ENCODE results near the gene DNASE1L2. TPM values are rescaled to one million over a fixed set of nuclear protein-coding genes. Genes with fewer than 3 reads are reported as not detected.

Gene DNASE1L2, protein sequence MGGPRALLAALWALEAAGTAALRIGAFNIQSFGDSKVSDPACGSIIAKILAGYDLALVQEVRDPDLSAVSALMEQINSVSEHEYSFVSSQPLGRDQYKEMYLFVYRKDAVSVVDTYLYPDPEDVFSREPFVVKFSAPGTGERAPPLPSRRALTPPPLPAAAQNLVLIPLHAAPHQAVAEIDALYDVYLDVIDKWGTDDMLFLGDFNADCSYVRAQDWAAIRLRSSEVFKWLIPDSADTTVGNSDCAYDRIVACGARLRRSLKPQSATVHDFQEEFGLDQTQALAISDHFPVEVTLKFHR
- total RNA-seq (2014; rRNA removed; shearing (Covaris generic)): 1.4 TPM in 2 replicates

DNA sequence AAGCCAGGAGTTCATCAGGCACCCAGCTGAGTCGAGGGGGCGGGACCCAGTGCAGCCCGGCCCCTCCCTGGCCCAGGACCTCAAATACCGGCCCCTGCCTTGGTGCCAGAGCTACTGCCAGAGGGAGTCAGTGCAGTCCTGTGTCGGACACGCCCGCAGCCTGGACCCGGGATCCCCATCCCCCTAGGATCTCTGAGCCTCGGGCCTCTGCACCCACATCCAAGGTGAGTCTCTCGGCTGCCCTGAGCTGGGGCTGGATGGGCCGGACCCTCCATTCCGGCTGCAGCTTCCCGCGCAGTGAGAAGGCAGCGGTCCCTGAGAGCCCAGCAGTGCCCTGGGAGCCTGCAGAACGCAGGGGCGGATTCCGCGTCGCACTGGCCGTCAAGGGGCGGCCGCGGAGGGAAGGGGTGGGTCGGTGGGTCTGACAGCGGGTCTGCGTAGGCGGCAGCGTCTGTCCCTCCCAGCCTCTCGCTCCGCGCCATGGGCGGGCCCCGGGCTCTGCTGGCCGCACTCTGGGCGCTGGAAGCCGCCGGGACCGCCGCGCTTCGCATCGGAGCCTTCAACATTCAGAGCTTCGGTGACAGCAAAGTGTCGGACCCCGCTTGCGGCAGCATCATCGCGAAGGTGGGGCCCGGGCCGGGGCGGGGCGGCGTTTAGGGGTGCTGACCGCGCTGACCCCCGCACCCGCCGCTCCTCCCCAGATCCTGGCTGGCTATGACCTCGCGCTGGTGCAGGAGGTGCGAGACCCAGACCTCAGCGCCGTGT, at the start of gene DNASE1L2:
DNASE1L2 (plus strand) TSS at position 108 of the 765 bp plus-strand sequence; CDS start at position 481, 373 bp downstream.
- peak in 1 of 2 experiments; percentile 51 for DNase-seq (ENCODE audit: low read depth in 1 of 2, low spot score in 2 of 2)

DNA sequence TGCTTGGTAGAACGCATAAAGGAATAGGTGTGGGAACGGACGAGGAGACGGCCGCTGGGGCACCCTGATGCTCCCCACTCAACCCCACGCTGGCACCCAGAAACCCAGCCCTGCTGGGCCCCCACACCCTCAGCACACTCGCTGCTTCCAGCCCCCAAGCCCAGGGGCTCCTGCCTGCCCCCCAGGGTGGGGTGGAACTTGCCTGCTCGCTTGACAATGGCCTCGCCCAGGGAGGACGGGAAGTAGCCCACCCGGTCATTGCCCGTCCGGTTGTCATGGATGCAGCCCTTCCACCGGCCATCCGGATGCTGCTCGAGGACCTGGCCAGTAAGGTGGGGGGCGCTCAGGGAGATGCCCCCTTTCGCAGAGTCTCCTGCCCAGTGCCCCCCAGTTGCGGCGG, 49.7 kb upstream of the DNASE1L2 start:
- Histone ChIP-seq H3K4me3 (no peak overlapping the region), H3K4me1 (replicated peaks) (no peaks in the 10 kb centered on the region)

More for the DNA sequence above, at the start of gene DNASE1L2:
- Histone ChIP-seq H3K9me3 (replicated peaks) (no peaks in the 10 kb centered on the region), H3K4me3 (no peak within 1 kb of the TSS), H3K27ac (no peak within 1 kb of the TSS), H3K4me1 (replicated peaks) (no peaks in the 10 kb centered on the region), H3K36me3 (peaks cover 77% of the 10 kb centered on the region), H3K27me3 (replicated peaks) (no peaks in the 10 kb centered on the region)

DNA sequence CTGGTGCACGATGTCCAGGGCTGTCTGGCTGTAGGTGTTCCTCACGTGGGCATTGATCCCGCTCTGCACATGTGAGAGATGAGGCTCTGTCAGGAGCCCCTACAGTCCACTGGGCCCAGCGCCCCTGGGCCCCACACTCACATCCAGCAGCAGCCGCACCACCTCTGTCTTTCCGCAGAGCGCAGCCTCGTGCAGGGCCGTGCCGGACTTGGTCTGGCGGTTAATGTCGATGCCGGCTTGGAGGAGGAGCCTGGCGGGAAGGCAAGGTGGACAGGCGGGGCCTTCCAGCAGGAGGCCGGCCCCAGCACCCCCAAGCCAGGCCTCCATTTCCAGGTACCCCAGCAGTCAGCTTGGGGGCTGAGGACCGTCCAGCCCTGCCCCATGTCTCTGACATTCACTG, 49.0 kb upstream of the DNASE1L2 start:
- Histone ChIP-seq H3K27ac (no peak overlapping the region), H3K27me3 (replicated peaks) (no peaks in the 10 kb centered on the region), H3K9me3 (replicated peaks) (no peaks in the 10 kb centered on the region), H3K36me3 (no peaks in the 10 kb centered on the region), H3K4me1 (replicated peaks) (no peaks in the 10 kb centered on the region), H3K4me3 (no peak overlapping the region)
- no peak for DNase-seq (ENCODE audit: low read depth in 1 of 2, low spot score in 2 of 2)

More for the DNA sequence above, 49.7 kb upstream of the DNASE1L2 start:
- DNase-seq (ENCODE audit: low read depth in 1 of 2, low spot score in 2 of 2): no peak
- Histone ChIP-seq H3K27ac (no peak overlapping the region), H3K36me3 (no peaks in the 10 kb centered on the region), H3K27me3 (replicated peaks) (no peaks in the 10 kb centered on the region), H3K9me3 (replicated peaks) (no peaks in the 10 kb centered on the region)

DNA sequence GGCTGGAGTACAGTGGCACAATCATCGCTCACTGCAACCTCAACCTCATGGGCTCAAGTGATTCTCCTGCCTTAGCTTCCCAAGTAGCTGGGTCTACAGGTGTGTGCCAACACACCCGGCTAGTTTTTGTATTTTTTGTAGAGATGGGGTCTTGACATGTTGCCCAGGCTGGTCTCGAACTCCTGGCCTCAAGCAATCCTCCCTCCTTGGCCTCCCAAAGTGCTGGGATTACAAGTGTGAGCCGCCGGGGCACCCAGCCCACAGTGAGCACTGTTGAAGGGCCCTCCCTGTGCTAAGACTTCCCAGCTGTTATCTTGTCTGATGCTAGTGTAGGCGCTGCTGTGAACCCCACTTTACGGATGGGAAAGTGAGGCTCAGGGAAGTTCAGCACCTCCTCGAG, 47.8 kb upstream of the DNASE1L2 start:
- Histone ChIP-seq H3K4me3 (no peak overlapping the region), H3K27me3 (replicated peaks) (no peaks in the 10 kb centered on the region; the same call in 1 of the 2 replicates), H3K9me3 (replicated peaks) (no peaks in the 10 kb centered on the region), H3K27ac (no peak overlapping the region), H3K4me1 (replicated peaks) (no peaks in the 10 kb centered on the region), H3K36me3 (no peaks in the 10 kb centered on the region)
- DNase-seq (ENCODE audit: low read depth in 1 of 2, low spot score in 2 of 2): no peak

DNA sequence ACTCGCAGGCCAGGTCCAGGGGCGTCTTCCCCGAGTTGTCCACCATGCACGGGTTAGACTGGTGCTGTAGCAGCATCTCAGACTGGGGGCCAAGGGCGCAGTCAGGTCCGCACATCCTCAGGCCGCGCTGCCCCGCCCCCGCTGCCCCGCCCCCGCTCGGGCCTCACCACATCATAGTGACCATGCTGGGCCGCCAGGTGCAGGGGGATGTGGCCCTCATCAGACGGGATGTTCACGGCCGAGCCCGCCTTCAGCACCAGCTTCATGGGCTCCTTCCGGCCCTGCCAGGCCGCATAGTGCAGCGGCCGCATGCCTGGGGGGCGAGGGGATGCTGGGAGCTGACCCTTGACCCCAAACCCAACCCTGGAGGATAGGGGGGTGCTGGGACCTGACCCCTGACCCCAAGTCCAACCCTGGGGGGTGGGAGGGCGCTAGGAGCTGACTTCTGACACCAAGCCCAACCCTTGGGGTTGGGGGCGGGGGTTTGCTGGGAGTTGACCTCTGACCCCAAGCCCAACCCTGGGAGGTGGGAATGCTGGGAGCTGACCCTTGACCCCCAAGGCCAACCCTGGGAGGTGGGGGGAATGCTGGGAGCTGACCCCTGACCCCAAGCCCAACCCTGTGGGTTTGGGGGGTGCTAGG, 46.9 kb upstream of the DNASE1L2 start:
- H3K36me3 ChIP-seq: no peaks in the 10 kb centered on the region
- no peaks in the 10 kb centered on the region for H3K4me1 ChIP-seq (replicated peaks)
- no peak overlapping the region for H3K4me3 ChIP-seq
- no peak for DNase-seq (ENCODE audit: low read depth in 1 of 2, low spot score in 2 of 2)
- H3K9me3 ChIP-seq (replicated peaks): no peaks in the 10 kb centered on the region
- peaks cover 6% of the 10 kb centered on the region for H3K27me3 ChIP-seq (replicated peaks)
- H3K27ac ChIP-seq: no peak overlapping the region

DNA sequence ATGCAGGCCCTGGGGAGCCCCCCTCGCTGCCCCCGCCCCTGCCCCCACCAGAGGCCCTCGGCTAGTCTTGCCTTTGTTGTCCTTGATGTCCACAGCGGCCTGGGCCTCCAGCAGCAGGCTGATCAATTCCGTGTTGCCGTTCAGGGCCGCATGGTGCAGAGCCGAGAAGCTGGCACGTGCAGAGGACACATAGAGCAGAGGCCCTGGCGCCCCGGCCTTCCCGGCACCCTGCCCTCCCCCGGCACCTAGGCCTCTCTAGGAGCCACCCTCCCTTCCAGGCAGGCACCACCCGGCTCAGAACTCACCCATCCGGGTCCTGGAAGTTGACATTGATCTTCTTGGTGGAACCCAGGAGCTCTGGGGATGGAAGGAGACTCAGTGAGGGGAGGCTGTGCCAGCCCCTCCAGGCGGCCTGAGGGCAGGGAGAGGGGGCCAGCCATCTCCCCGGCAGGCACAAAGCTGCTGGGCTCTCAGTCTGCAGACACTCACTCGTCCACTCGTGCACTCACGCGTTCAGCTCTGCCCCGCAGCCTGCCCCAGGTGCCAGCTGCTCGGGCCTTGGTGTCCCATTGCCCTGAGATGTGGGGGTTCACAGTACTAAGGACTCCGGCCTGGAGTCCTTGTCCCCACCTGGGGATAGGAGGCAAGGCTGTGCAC, 46.1 kb upstream of the DNASE1L2 start:
- no peak overlapping the region for H3K4me3 ChIP-seq
- no peaks in the 10 kb centered on the region for H3K9me3 ChIP-seq (replicated peaks)
- DNase-seq (ENCODE audit: low read depth in 1 of 2, low spot score in 2 of 2): no peak

DNA sequence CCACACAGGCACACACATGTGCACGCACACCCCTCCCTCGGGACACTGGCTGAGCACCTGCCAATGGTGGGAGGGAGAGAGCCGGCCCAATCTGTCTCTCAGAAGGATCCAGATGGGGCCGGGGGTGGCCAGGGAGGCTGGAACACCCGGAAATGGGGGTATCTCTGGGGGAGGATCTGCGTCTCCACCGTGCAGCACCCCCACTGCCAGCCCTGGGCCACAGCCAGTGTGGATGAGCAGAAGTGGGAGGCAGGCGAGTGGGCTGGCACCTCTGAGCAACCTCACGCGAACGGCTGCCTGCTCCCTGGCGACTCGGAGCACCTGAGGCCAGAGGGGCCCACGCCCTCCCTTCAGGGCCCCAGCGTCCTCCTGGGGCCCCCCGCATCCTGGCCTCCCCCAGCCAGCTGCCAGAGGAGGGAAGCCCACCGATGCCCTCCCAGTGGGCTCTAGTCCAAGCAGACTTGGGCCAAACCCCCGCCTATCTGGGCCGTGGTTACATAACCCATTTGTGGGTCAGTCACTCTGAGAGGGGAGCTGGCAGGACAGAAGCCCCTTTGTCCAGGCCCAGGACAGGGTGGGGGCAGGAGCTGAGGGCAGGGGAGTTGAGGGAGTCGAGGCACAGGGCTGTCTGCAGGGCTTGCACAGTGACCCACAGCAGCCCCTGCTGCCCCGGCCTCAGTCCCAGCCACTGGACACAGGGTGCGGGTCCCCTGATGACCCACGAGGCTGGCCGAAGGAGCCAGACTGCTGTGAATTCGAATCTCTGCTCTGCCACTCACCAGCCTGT, 45.4 kb upstream of the DNASE1L2 start:
- no peaks in the 10 kb centered on the region for H3K9me3 ChIP-seq (replicated peaks)
- peaks cover 21% of the 10 kb centered on the region for H3K27me3 ChIP-seq (replicated peaks)
- H3K27ac ChIP-seq: no peak overlapping the region
- H3K4me3 ChIP-seq: no peak overlapping the region
- 0 out of 2 replicates have a peak, but pooled peaks cover 4% of the 10 kb centered on the region for H3K4me1 ChIP-seq (replicated peaks)
- H3K36me3 ChIP-seq: no peaks in the 10 kb centered on the region
- no peak for DNase-seq (ENCODE audit: low read depth in 1 of 2, low spot score in 2 of 2)

More for the DNA sequence above, 46.1 kb upstream of the DNASE1L2 start:
- H3K27me3 ChIP-seq (replicated peaks): peaks cover 13% of the 10 kb centered on the region
- no peaks in the 10 kb centered on the region for H3K4me1 ChIP-seq (replicated peaks)
- H3K36me3 ChIP-seq: no peaks in the 10 kb centered on the region
- no peak overlapping the region for H3K27ac ChIP-seq

DNA sequence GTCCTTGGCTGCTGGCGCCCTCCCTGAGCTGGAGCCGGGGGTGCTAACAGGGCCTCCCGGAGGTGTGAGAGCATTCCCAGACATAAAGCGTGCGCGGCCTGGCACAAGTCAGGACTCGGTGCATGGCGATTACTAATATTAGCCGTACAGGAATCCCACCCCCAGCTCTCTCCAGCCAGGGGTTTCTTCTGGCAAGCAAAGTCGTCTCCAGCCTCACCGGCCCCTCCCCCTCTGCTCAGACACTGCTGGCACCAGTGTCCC, 44.9 kb upstream of the DNASE1L2 start:
- Histone ChIP-seq H3K27ac (no peak overlapping the region), H3K9me3 (replicated peaks) (no peaks in the 10 kb centered on the region), H3K36me3 (no peaks in the 10 kb centered on the region), H3K4me3 (no peak overlapping the region), H3K4me1 (replicated peaks) (0 out of 2 replicates have a peak, but pooled peaks cover 5% of the 10 kb centered on the region), H3K27me3 (replicated peaks) (peaks cover 24% of the 10 kb centered on the region)
- no peak for DNase-seq (ENCODE audit: low read depth in 1 of 2, low spot score in 2 of 2)

DNA sequence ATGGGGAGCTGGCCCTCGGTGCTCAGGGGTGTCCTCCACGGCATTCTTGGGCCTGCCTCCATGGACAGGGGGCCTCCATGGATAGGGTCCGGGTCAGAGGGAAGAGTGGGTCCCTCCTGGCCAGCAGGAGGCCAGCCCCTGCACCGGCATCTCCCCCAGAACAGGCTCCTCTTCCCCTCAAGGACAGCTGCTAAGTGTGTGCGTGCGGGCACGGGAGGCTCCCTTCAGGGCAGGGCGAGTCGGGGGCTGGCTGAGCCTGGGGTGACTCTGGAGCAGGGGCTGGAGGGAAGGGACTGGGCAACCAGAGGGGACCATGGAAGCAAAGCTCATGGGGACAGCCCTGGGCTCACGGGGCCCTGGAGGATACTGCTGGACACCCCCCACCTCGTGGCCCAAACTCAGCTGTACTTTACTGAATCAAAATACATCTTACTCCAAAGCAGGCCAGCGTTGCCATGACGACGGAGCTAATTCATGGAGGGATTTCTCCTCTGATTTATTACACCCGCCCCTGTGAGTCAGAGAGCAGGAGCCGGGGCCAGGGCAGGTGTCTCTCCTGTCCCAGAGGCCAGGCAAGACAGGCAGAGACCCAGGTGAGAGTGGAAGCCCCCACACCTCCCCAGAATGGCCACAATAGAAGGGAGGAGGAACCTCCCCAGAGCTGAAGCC, 41.9 kb upstream of the DNASE1L2 start:
- Histone ChIP-seq H3K36me3 (no peaks in the 10 kb centered on the region), H3K9me3 (replicated peaks) (no peaks in the 10 kb centered on the region), H3K4me1 (replicated peaks) (0 out of 2 replicates have a peak, but pooled peaks cover 5% of the 10 kb centered on the region), H3K27me3 (replicated peaks) (peaks cover 51% of the 10 kb centered on the region), H3K4me3 (no peak overlapping the region), H3K27ac (no peak overlapping the region)
- no peak for DNase-seq (ENCODE audit: low read depth in 1 of 2, low spot score in 2 of 2)

DNA sequence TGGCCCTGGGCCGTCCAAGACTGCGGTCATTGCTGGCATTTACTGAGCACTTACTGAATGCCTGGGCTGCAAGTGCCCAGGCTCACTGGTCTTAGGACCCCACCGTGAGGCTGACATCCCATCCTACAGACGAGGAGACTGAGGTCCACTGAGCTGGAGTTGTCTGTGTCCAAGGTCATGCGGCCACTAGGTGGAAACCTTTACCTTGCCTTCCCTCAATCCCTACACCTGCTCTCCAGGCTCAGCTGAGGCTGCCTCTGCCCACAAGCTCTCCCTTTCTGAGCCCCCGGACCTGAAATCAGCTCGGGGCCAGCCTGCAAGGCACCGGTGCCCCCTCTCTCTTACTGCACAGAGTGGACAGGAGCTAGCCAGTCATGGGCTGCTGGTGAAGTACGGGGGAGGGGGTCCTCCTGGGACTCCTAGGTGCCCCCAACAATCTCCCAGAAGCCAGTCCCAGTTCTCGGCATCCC, 41.4 kb upstream of the DNASE1L2 start:
- H3K4me3 ChIP-seq: no peak overlapping the region
- H3K36me3 ChIP-seq: no peaks in the 10 kb centered on the region
- H3K27ac ChIP-seq: no peak overlapping the region
- 0 out of 2 replicates have a peak, but pooled peaks cover 5% of the 10 kb centered on the region for H3K4me1 ChIP-seq (replicated peaks)
- DNase-seq (ENCODE audit: low read depth in 1 of 2, low spot score in 2 of 2): no peak
- H3K27me3 ChIP-seq (replicated peaks): peaks cover 57% of the 10 kb centered on the region
- H3K9me3 ChIP-seq (replicated peaks): no peaks in the 10 kb centered on the region

DNA sequence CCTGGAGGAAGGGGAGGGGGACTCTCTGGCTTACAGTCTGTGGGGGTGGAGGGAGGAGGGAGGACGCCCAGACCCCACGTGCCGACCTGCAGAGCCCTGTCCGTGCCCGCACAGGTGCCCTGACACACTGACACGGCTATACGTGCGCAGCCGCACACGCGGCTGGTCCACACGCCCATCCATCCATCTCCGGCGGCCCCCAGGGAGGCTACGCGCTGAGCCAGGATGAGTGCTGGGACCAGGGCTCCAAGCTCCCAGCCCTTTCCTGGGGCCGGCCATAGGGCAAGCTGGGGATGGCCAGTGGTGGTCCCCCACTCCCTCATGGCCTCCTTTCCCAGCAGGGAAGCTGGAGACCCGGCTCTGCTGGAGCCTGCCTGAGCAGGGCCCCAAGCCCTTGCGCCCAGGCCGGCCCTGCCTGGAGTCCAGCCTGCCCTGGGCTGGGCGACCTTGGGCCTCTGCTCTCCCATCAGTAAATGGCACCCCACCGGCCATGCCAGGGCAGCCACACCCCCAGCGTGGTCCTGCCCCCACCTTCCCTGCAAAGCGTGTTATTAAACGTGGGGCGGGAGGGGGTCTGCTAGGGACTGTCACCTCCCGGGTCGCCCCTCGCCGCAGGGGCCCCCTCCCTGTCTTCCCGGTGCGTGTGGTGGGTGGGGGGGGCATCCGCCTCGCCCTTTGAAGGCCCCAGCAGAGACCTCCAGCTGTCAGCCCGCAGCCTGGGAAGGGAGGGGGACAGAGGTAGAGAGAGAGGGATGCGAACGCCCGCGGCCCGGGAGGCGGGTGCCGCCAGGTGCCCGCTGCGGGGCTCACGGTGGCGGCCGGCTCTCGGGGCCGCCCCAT, 40.7 kb upstream of the DNASE1L2 start:
- Histone ChIP-seq H3K27ac (no peak overlapping the region), H3K27me3 (replicated peaks) (peaks cover 57% of the 10 kb centered on the region), H3K36me3 (no peaks in the 10 kb centered on the region), H3K9me3 (replicated peaks) (no peaks in the 10 kb centered on the region), H3K4me3 (no peak overlapping the region), H3K4me1 (replicated peaks) (0 out of 2 replicates have a peak, but pooled peaks cover 5% of the 10 kb centered on the region)
- DNase-seq (ENCODE audit: low read depth in 1 of 2, low spot score in 2 of 2): no peak
